Breast epithelium (tissue), 3 donors: ENCODE data around the gene ETS2.

Experiments
- POLR2A ChIP-seq: fragments of 450-650 bp; IDR thresholded peaks from one replicate; pipeline ENCODE4 v1.6.1; 2016; ENCODE audit warnings: antibody characterized with exemption, mild to moderate bottlenecking, moderate library complexity
- POLR2AphosphoS5 ChIP-seq, 3 donors: sonication (generic); formaldehyde crosslinking; IDR thresholded peaks; one replicate each; pipeline ENCODE4 v1.6.1; 2017; ENCODE audit warnings: antibody characterized with exemption in 3 of 3
- TF ChIP-seq, protein P1 (sequence below), 3 donors: fragments of 450-650 bp; IDR thresholded peaks; one replicate each; pipeline ENCODE4 v1.5.1; 2016 to 2017; ENCODE audit warnings: antibody characterized with exemption in 3 of 3, mild to moderate bottlenecking in 3 of 3, moderate library complexity in 3 of 3

- TF ChIP-seq POLR2AphosphoS5 (IDR thresholded peaks at IDR 0.05) (peak in 1 of 3 donors; percentile 64), POLR2A (no peak)
- TF ChIP-seq, protein P1, sequence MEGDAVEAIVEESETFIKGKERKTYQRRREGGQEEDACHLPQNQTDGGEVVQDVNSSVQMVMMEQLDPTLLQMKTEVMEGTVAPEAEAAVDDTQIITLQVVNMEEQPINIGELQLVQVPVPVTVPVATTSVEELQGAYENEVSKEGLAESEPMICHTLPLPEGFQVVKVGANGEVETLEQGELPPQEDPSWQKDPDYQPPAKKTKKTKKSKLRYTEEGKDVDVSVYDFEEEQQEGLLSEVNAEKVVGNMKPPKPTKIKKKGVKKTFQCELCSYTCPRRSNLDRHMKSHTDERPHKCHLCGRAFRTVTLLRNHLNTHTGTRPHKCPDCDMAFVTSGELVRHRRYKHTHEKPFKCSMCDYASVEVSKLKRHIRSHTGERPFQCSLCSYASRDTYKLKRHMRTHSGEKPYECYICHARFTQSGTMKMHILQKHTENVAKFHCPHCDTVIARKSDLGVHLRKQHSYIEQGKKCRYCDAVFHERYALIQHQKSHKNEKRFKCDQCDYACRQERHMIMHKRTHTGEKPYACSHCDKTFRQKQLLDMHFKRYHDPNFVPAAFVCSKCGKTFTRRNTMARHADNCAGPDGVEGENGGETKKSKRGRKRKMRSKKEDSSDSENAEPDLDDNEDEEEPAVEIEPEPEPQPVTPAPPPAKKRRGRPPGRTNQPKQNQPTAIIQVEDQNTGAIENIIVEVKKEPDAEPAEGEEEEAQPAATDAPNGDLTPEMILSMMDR (IDR thresholded peaks at IDR 0.05) = no peak
These were observed 14.0 kb downstream of the ETS2 start for GRCh38 chr21:38819719-38820159.
